HG02759 (cell line): ENCODE measurements around the gene KISS1.

Source experiments
- ATAC-seq: cut with Tn5 transposase; IDR thresholded peaks from one replicate; pipeline ENCODE4 v1.9.1; 2021; ENCODE audit warnings: mild to moderate bottlenecking, moderate library complexity; ENCODE audit not compliant: unreplicated experiment

The KISS1 gene

GRCh38 chr1:204161609-204162493, 34.4 kb downstream of the KISS1 start:
- no peak for ATAC-seq

GRCh38 chr1:204157962-204158361, 38.3 kb downstream of the KISS1 start:
- ATAC-seq: no peak

- no peak for ATAC-seq
Observed at GRCh38 chr1:204155881-204156280, 40.4 kb downstream of the KISS1 start.

- ATAC-seq: no peak
Observed at GRCh38 chr1:204154568-204155255, 41.6 kb downstream of the KISS1 start.

GRCh38 chr1:204153667-204154066, 42.6 kb downstream of the KISS1 start:
- no peak for ATAC-seq

GRCh38 chr1:204152310-204153044, 43.8 kb downstream of the KISS1 start:
- no peak for ATAC-seq

- ATAC-seq: no peak
Observed at GRCh38 chr1:204151552-204152309, 44.6 kb downstream of the KISS1 start, which contains the start of gene ETNK2. Gene ETNK2, minus strand, starts transcription at chr1:204152044. Its CDS starts 192 bp downstream, at chr1:204151852.

GRCh38 chr1:204150702-204151551, 45.4 kb downstream of the KISS1 start:
- ATAC-seq: no peak

GRCh38 chr1:204149635-204150565, 46.4 kb downstream of the KISS1 start:
- ATAC-seq: no peak

GRCh38 chr1:204149107-204149506, 47.2 kb downstream of the KISS1 start:
- ATAC-seq: no peak

- no peak for ATAC-seq
Observed at GRCh38 chr1:204147406-204148383, 48.6 kb downstream of the KISS1 start.

- ATAC-seq: no peak
Observed at GRCh38 chr1:204146965-204147364, 49.3 kb downstream of the KISS1 start.

- no peak for ATAC-seq
Observed at GRCh38 chr1:204146309-204146708, 50.0 kb downstream of the KISS1 start.

GRCh38 chr1:204145033-204145504, 51.2 kb downstream of the KISS1 start:
- no peak for ATAC-seq

GRCh38 chr1:204143276-204144041, 52.8 kb downstream of the KISS1 start:
- ATAC-seq: no peak
